Measurements from ENCODE around the gene GALNT14. TPM values are rescaled to one million over a fixed set of nuclear protein-coding genes. Genes with fewer than 3 reads are reported as not detected.

Gene GALNT14
- total RNA-seq, 1 donor from 2014 or later: 14.4 TPM

DNA sequence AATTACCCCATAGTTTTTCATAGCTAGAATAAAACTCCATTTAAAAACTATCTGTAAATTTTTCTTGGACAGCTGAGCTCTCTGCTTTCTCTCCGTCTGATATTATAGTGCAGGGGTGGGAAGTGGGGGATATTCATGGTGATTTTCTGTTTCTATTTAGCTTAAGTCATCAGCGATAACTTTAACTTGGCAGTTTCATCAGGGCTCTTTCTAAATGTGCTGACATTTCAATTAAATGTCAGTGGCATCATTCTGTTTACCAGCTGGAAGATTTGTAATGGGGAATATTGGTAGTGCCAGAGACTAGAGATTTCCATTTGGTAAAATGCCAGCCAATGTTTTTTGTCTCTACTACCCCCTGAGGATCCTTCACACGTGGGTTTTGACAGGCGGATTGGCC lies 277.5 kb downstream of the GALNT14 start:
- no peak for DNase-seq
- H3K4me3 Mint-ChIP-seq (ENCODE audit: unreplicated experiment): no peak overlapping the region
- H3K4me1 Mint-ChIP-seq (ENCODE audit: low read depth, unreplicated experiment): no peaks in the 10 kb centered on the region
- TF ChIP-seq, protein P1, sequence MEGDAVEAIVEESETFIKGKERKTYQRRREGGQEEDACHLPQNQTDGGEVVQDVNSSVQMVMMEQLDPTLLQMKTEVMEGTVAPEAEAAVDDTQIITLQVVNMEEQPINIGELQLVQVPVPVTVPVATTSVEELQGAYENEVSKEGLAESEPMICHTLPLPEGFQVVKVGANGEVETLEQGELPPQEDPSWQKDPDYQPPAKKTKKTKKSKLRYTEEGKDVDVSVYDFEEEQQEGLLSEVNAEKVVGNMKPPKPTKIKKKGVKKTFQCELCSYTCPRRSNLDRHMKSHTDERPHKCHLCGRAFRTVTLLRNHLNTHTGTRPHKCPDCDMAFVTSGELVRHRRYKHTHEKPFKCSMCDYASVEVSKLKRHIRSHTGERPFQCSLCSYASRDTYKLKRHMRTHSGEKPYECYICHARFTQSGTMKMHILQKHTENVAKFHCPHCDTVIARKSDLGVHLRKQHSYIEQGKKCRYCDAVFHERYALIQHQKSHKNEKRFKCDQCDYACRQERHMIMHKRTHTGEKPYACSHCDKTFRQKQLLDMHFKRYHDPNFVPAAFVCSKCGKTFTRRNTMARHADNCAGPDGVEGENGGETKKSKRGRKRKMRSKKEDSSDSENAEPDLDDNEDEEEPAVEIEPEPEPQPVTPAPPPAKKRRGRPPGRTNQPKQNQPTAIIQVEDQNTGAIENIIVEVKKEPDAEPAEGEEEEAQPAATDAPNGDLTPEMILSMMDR (IDR thresholded peaks at IDR 0.05; ENCODE audit: partially characterized antibody, unreplicated experiment): no peak
- peaks cover 1% of the 10 kb centered on the region for H3K9me3 Mint-ChIP-seq (ENCODE audit: unreplicated experiment)
- no peaks in the 10 kb centered on the region for H3K36me3 Mint-ChIP-seq (ENCODE audit: unreplicated experiment)
- no peak overlapping the region for H3K27ac Mint-ChIP-seq (ENCODE audit: unreplicated experiment)
- no peaks in the 10 kb centered on the region for H3K27me3 Mint-ChIP-seq (ENCODE audit: unreplicated experiment)

Other genes with a start within 250 kb of the GALNT14 start
- gene CAPN14, start 79.1 kb upstream of the GALNT14 start, total RNA-seq (ENCODE audit: unreplicated experiment): 0.25 TPM
- gene EHD3, start 95.7 kb upstream of the GALNT14 start, total RNA-seq (ENCODE audit: unreplicated experiment): 11.5 TPM

All from glutamatergic neuron (in vitro differentiated cells).